ENCODE results near the gene AGBL4. TPM values are rescaled to one million over a fixed set of nuclear protein-coding genes. Genes with fewer than 3 reads are reported as not detected.

AGBL4 gene
- total and polyA plus RNA-seq, 2 of the 4 experiments (the other 2 are of a cell fraction): not detected

DNA sequence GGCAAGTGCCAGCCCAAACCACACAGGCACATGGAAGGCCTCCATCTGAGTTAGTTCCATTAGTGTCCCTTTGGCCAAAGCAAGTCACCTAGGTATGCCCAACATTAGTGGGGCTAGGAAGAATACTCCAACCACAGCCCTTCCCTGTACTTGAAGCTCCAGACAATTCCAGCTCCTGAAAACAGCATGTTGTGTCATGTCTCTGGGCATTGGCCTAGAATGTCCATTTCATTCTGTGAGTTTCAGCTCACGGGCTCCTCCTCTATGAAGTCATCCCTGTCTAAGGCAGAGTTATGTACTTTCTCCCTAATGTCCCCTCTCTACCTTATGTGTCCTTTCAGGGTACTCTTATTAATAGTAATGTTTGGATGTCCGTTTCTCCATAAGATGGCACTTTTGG lies 1455.3 kb downstream of the AGBL4 start:
- in situ Hi-C loops (cut with MboI; ENCODE audit: low sequenced_read_pairs) (no loop called here), intact Hi-C loops (cut with micrococcal nuclease) (no loop called here), dilution Hi-C loops (cut with HindIII; ENCODE audit: low sequenced_read_pairs, unreplicated experiment) (no loop called here)
- POLR2A ChIA-PET (ENCODE audit: unreplicated experiment): interaction anchor here (0.5 kb wide), 1 partner anchor 304 kb away, joined by 4 read pairs; no protein-coding TSS in a partner anchor
- Histone ChIP-seq H3K4ac (ENCODE audit: low read depth, low read length) (no peak overlapping the region), H3K56ac (ENCODE audit: extremely low read depth, insufficient read depth, low read length) (no peak overlapping the region), H2BK20ac (ENCODE audit: low read depth, low read length) (no peak overlapping the region), H3K4me1 (ENCODE audit: control insufficient read depth, insufficient read depth, low read length) (no peaks in the 10 kb centered on the region), H3K27ac (ENCODE audit: insufficient read depth, low read length) (no peak overlapping the region), H2AK9ac (replicated peaks; ENCODE audit: low read depth, low read length, poor library complexity) (no peak overlapping the region), H2AFZ (replicated peaks; ENCODE audit: low read length, poor library complexity) (no peak overlapping the region), H3K79me1 (ENCODE audit: low read depth in 1 of 2, low read length in 2 of 2) (no peaks in the 10 kb centered on the region), H3K9me3 (ENCODE audit: control insufficient read depth, insufficient read depth, low read length) (no peaks in the 10 kb centered on the region), H3K27me3 (ENCODE audit: control insufficient read depth, insufficient read depth, low read length) (no peaks in the 10 kb centered on the region), H4K8ac (ENCODE audit: low read depth in 2 of 2, low read length in 2 of 2) (no peak overlapping the region), H4K91ac (ENCODE audit: insufficient read depth, low read depth, low read length) (no peak overlapping the region), H2BK120ac (ENCODE audit: low read depth, low read length) (no peak overlapping the region), H2BK15ac (ENCODE audit: low read depth, low read length) (no peak overlapping the region), H3K23ac (ENCODE audit: low read depth, low read length) (no peak overlapping the region), H2BK5ac (ENCODE audit: low read depth, low read length, poor library complexity, severe bottlenecking) (no peak overlapping the region), H3K14ac (replicated peaks; ENCODE audit: low read depth, low read length) (no peak overlapping the region), H4K20me1 (ENCODE audit: insufficient read depth, low read length) (no peaks in the 10 kb centered on the region), H3K36me3 (ENCODE audit: control insufficient read depth, insufficient read depth, low read length) (no peaks in the 10 kb centered on the region), H3K4me2 (ENCODE audit: low read depth, low read length) (no peak overlapping the region), H4K5ac (ENCODE audit: low read depth, low read length) (no peak overlapping the region), H3K4me3 (ENCODE audit: insufficient read depth, low read depth, low read length) (no peak overlapping the region), H3K9me1 (ENCODE audit: insufficient read depth, low read length) (no peaks in the 10 kb centered on the region), H2AK5ac (ENCODE audit: low read depth, low read length) (no peak overlapping the region), H3K18ac (ENCODE audit: low read depth, low read length) (no peak overlapping the region), H3K9ac (ENCODE audit: low read depth, low read length) (no peak overlapping the region)
- no CpG with 5 or more reads among the region's 2 CpGs for WGBS, 2 experiments (ENCODE audit: extremely low coverage in 2 of 2, insufficient read length in 1 of 2)
- CTCF ChIA-PET: no interaction called here
- DNase-seq (no peak), ATAC-seq (ENCODE audit: low read depth) (no peak)
- no TSS peak for BruUV-seq (replicated peaks)
- TF ChIP-seq RCOR1 (IDR thresholded peaks at IDR 0.05; ENCODE audit: insufficient replicate concordance, low read length) (no peak), NFE2L2 (IDR thresholded peaks at IDR 0.05; ENCODE audit: low read depth, low read length) (no peak), CEBPB (IDR thresholded peaks at IDR 0.05; ENCODE audit: low read depth, low read length) (no peak), CHD1 (IDR thresholded peaks at IDR 0.05; ENCODE audit: low read depth, low read length) (no peak), BHLHE40 (IDR thresholded peaks at IDR 0.05; ENCODE audit: low read depth, low read length) (no peak), MXI1 (IDR thresholded peaks at IDR 0.05; ENCODE audit: borderline replicate concordance, low read depth, low read length) (no peak), SMC3 (IDR thresholded peaks at IDR 0.05; ENCODE audit: low read depth, low read length) (no peak), MAFK (IDR thresholded peaks at IDR 0.05; ENCODE audit: low read depth, low read length) (no peak), POLR2A (IDR thresholded peaks at IDR 0.05; ENCODE audit: low read depth, low read length) (no peak), MAZ (IDR thresholded peaks at IDR 0.05; ENCODE audit: borderline replicate concordance, low read depth, low read length) (no peak), FOS (IDR thresholded peaks at IDR 0.05; ENCODE audit: low read depth, low read length) (no peak), CTCF (conservative IDR thresholded peaks at IDR 0.05; ENCODE audit: low read depth, low read length) (no peak)
